GM13976 (cell line): Measurements from ENCODE around the gene RAB35.

ENCODE experiments used
- DNase-seq: peaks from one replicate; pipeline ENCODE4 v3.0.0; 2012; ENCODE audit warnings: low spot score
- in situ Hi-C: fragments of 300-500 bp; cut with MboI; formaldehyde crosslinking; loops from one replicate; pipeline ENCODE4 v1.12.0; 2022; ENCODE audit warnings: low sequenced_read_pairs, mixed read lengths, inconsistent platforms; ENCODE audit not compliant: unreplicated experiment
- TF ChIP-seq, protein P1 (sequence below): IDR thresholded peaks from 2 replicates; pipeline ENCODE4 v1.5.1; 2012; ENCODE audit warnings: borderline replicate concordance, mild to moderate bottlenecking; ENCODE audit not compliant: insufficient read depth; ENCODE audit errors: extremely low read depth, missing control alignments, control extremely low read depth

RAB35 gene

DNA sequence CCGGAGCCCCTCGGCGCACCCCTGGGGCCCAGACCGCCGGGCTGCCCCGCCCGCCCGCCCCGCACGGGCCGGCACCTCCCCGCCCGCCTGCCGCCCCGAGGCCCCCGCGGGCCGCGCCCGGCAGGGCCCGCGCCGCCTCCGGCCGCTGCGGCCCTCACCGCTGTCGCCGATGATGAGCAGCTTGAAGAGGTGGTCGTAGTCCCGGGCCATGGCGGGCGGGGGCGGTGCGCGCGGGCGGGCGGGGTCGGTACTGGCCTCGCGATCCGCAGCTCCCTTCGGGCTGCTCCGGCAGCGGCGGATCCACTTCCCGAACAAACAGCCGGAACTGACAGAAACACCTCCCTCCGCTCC, at the start of gene RAB35:
Gene RAB35 (minus strand): TSS at position 313 of the 351 bp plus-strand sequence. CDS start 103 bp downstream, at position 210.
- in situ Hi-C loops: no loop called here
- TF ChIP-seq, protein P1, sequence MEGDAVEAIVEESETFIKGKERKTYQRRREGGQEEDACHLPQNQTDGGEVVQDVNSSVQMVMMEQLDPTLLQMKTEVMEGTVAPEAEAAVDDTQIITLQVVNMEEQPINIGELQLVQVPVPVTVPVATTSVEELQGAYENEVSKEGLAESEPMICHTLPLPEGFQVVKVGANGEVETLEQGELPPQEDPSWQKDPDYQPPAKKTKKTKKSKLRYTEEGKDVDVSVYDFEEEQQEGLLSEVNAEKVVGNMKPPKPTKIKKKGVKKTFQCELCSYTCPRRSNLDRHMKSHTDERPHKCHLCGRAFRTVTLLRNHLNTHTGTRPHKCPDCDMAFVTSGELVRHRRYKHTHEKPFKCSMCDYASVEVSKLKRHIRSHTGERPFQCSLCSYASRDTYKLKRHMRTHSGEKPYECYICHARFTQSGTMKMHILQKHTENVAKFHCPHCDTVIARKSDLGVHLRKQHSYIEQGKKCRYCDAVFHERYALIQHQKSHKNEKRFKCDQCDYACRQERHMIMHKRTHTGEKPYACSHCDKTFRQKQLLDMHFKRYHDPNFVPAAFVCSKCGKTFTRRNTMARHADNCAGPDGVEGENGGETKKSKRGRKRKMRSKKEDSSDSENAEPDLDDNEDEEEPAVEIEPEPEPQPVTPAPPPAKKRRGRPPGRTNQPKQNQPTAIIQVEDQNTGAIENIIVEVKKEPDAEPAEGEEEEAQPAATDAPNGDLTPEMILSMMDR: no peak
- peak; percentile 64 for DNase-seq

DNA sequence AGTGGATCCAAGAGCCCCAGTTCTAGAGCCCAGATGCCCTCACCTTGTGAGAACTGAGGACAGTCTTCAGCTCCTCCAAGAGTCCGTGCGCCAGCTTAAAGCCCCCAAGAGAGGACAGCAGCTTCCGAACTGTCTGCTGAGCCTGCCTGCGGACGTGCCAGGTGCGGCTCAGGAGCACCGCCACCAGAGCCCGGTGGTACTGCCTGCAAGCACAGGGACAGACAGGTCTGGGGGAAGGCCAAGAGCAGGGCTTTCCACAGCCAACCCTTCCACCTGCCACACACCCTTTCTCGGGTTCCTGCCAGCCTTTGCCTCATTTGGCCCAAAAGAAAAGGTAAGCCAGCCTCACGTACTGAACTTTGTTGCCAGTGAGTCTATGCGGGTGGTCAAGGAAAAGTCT, 47.7 kb upstream of the RAB35 start:
- in situ Hi-C loops: no loop called here
- TF ChIP-seq, protein P1: no peak
- no peak for DNase-seq

DNA sequence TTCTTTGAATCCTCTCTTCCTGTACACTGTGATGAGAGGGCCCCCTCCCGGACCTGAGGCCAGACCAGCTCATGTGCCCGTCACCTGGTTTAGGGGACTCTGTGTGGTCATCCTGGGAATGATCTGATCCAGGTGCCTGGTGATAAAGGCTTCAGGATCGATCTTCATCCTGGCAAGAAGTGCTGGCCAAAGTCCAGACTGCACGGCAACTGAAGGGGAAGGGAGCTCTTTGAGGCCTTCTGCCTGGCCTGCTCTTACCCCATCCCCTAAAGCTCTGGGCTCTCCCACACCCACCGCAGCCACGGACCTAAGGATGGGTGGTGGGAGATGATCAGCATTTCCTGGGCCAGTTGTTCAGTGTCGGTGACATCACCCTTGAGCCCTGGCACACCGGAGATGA, 46.2 kb upstream of the RAB35 start:
- in situ Hi-C loops: no loop called here
- TF ChIP-seq, protein P1: no peak
- DNase-seq: no peak

DNA sequence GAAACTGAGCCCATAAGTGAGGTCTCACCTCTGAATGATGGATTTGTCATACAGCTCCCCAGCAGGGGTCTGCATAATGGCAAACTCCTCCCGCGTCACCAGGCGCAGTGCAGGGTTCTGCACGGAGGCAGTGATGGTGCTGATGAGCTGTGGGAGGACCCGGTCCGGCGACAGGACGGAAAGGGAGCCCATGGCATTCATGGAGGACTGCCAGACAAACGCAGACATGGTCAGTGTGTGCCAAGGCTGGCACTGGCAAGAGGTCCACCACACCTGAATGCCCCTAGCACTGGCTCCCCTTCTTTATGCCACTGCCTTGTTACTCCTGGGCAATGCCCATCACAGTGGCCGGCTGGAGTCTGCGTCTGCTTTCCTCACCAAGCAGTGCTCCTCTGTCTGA, 45.3 kb upstream of the RAB35 start:
- no peak for DNase-seq
- in situ Hi-C loops: no loop called here
- TF ChIP-seq, protein P1: no peak

DNA sequence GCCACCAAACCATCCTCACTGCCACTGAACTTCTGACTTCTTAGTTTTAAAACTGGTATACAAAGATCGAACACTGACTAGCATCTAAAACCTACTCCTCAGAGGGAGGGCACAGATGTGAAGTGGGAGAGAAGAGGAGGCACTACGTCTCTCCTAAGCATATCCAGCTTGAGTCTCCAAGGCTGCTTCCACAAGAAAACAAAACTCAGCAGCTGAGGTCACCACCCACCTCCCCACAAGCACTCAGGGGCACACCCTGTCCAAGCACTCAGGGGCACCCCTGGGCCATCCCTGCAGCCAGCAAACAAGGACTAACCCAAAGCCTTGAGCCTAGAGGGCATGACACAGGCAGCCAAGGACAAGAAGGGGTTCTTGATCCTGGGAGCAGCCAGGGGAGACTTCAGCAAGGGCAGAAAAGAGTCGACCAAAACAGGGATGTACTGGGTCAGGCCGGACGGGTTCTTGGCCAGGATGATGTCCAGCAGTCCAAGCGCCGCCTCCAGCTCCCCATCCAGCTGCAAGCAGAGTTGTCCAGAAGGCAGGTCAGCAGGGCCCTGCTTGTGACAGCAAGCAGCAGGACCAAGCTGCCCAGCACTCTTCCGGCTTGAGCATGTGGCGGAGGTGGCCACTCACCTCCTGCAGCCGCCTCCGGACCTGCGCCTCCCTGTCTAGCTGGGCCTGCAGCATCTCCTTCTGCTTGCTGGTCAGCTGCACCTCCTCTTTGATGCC, 43.1 kb upstream of the RAB35 start:
- no peak for DNase-seq
- TF ChIP-seq, protein P1: no peak
- in situ Hi-C loops: no loop called here

DNA sequence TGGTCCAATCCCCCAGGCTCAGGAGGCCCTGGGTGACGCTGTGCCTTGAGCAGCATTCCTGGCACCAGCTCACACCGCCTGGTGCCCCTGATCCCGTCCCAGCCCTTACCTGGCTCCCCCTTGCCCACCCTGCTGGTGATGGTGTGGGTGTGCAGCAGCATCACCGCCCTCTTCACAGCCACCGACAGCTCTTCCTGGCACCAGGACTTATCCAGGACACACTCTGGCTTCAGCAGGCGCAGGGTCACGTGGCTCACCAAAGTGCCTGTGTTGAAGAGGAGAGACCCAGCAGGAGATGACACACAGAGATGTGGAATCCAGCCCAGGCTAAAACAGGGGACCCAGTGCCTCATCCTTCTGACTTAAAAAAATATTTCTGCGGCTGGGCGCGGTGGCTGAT, 41.8 kb upstream of the RAB35 start:
- TF ChIP-seq, protein P1: no peak
- in situ Hi-C loops: no loop called here
- DNase-seq: no peak
